Neural cell (in vitro differentiated cells): Measurements from ENCODE around the gene SLCO3A1. TPM values are rescaled to one million over a fixed set of nuclear protein-coding genes. Genes with fewer than 3 reads are reported as not detected.

Source experiments
- H2AFZ ChIP-seq: fragments of 200-600, 300-800 bp; sonication (generic), shearing (Covaris generic); 2 replicates; pipeline ENCODE4 v1.6.0; 2014; ENCODE audit warnings: low read depth, mild to moderate bottlenecking, antibody characterized with exemption, low read length, moderate library complexity
- H3F3A ChIP-seq: fragments of 200-600 bp; shearing (Covaris generic); 2 replicates; pipeline ENCODE4 v1.6.1; 2016; ENCODE audit warnings: mild to moderate bottlenecking, moderate library complexity, mixed read lengths, antibody characterized with exemption, low read length; ENCODE audit not compliant: insufficient read depth, poor library complexity, severe bottlenecking
- H3K27ac ChIP-seq: fragments of 200-600, 300-800 bp; sonication (generic), shearing (Covaris generic); 2 replicates; pipeline ENCODE4 v1.5.1; 2014; ENCODE audit warnings: mild to moderate bottlenecking, low read length, moderate library complexity
- H3K27me3 ChIP-seq: fragments of 300-800, 200-600 bp; sonication (generic), shearing (Covaris generic); 2 replicates; pipeline ENCODE4 v1.6.0; 2014; ENCODE audit warnings: mild to moderate bottlenecking, low read depth, low read length, moderate library complexity; ENCODE audit not compliant: insufficient read depth
- H3K36me3 ChIP-seq: fragments of 300-800, 200-600 bp; sonication (generic), shearing (Covaris generic); 2 replicates; pipeline ENCODE4 v1.5.1; 2014; ENCODE audit warnings: mild to moderate bottlenecking, antibody characterized with exemption, low read length, moderate library complexity; ENCODE audit not compliant: insufficient read depth
- H3K4me2 ChIP-seq: fragments of 300-800, 200-600 bp; sonication (generic), shearing (Covaris generic); 2 replicates; pipeline ENCODE4 v1.6.0; 2014; ENCODE audit warnings: mild to moderate bottlenecking, low read length
- H3K4me3 ChIP-seq: fragments of 300-800, 200-600 bp; sonication (generic), shearing (Covaris generic); 2 replicates; pipeline ENCODE4 v1.5.1; 2014; ENCODE audit warnings: mild to moderate bottlenecking, low read length, moderate library complexity
- H3K79me2 ChIP-seq: fragments of 200-600 bp; shearing (Covaris generic); replicated peaks from 2 replicates; pipeline ENCODE4 v1.6.0; 2014; ENCODE audit warnings: mild to moderate bottlenecking, low read length, moderate library complexity; ENCODE audit not compliant: insufficient read depth
- H3K9ac ChIP-seq: fragments of 300-800, 200-600 bp; sonication (generic), shearing (Covaris generic); 2 replicates; pipeline ENCODE4 v1.6.1; 2016; ENCODE audit warnings: mild to moderate bottlenecking, low read length, mixed read lengths
- H3K9me2 ChIP-seq: fragments of 200-600 bp; shearing (Covaris generic); 2 replicates; pipeline ENCODE4 v1.6.1; 2016; ENCODE audit warnings: mild to moderate bottlenecking, low read length, mixed read lengths; ENCODE audit not compliant: insufficient read depth
- H3K9me3 ChIP-seq: fragments of 200-600, 300-800 bp; sonication (generic), shearing (Covaris generic); 2 replicates; pipeline ENCODE4 v1.6.1; 2016; ENCODE audit warnings: mild to moderate bottlenecking, mixed run types, low read length, moderate library complexity, mixed read lengths
- H4K20me1 ChIP-seq: fragments of 200-600 bp; shearing (Covaris generic); 2 replicates; pipeline ENCODE4 v1.6.1; 2016; ENCODE audit warnings: mild to moderate bottlenecking, mixed run types; ENCODE audit not compliant: insufficient read depth
- CTCF ChIP-seq: fragments of 450-650 bp; IDR thresholded peaks from 2 replicates; pipeline ENCODE4 v1.5.1; 2014; ENCODE audit warnings: antibody characterized with exemption, mild to moderate bottlenecking, moderate library complexity; ENCODE audit not compliant: poor library complexity, severe bottlenecking
- EP300 ChIP-seq: fragments of 450-650 bp; conservative IDR thresholded peaks from 2 replicates; pipeline ENCODE4 v1.6.1; 2014; ENCODE audit warnings: antibody characterized with exemption, mild to moderate bottlenecking, moderate library complexity; ENCODE audit not compliant: poor library complexity, severe bottlenecking
- EZH2 ChIP-seq: fragments of 200-600, 300-800 bp; shearing (Covaris generic), sonication (generic); IDR thresholded peaks from 2 replicates; pipeline ENCODE4 v1.6.1; 2014; ENCODE audit warnings: antibody characterized with exemption, low read length, borderline replicate concordance, mild to moderate bottlenecking; ENCODE audit not compliant: insufficient read depth, poor library complexity, severe bottlenecking
- MXI1 ChIP-seq: fragments of 450-650 bp; conservative IDR thresholded peaks from 2 replicates; pipeline ENCODE4 v1.6.1; 2014; ENCODE audit warnings: antibody characterized with exemption, mild to moderate bottlenecking; ENCODE audit not compliant: poor library complexity, severe bottlenecking
- POLR2AphosphoS5 ChIP-seq: IDR thresholded peaks from 2 replicates; pipeline ENCODE4 v1.6.1; 2012
- RAD21 ChIP-seq: fragments of 450-650 bp; conservative IDR thresholded peaks from 2 replicates; pipeline ENCODE4 v1.6.1; 2014; ENCODE audit warnings: antibody characterized with exemption, mild to moderate bottlenecking, moderate library complexity
- SMC3 ChIP-seq: fragments of 450-650 bp; conservative IDR thresholded peaks from 2 replicates; pipeline ENCODE4 v1.6.1; 2014; ENCODE audit warnings: antibody characterized with exemption, mild to moderate bottlenecking, moderate library complexity; ENCODE audit not compliant: poor library complexity
- TAF1 ChIP-seq: IDR thresholded peaks from 2 replicates; pipeline ENCODE4 v1.6.1; 2012; ENCODE audit warnings: low read depth
- polyA plus RNA-seq: library from polyadenylated mRNA; depleted of rRNA; stranded (reverse); fragments of >200 nt; gene quantifications from 2 replicates; pipeline ENCODE4 v1.2.3, GENCODE V29; 2014
- TF ChIP-seq, protein P1 (sequence below): IDR thresholded peaks from 2 replicates; pipeline ENCODE4 v1.6.1; 2012; ENCODE audit warnings: borderline replicate concordance

The SLCO3A1 gene
- polyA plus RNA-seq, 1 donor from 2014 or later: 14.2 TPM

DNA sequence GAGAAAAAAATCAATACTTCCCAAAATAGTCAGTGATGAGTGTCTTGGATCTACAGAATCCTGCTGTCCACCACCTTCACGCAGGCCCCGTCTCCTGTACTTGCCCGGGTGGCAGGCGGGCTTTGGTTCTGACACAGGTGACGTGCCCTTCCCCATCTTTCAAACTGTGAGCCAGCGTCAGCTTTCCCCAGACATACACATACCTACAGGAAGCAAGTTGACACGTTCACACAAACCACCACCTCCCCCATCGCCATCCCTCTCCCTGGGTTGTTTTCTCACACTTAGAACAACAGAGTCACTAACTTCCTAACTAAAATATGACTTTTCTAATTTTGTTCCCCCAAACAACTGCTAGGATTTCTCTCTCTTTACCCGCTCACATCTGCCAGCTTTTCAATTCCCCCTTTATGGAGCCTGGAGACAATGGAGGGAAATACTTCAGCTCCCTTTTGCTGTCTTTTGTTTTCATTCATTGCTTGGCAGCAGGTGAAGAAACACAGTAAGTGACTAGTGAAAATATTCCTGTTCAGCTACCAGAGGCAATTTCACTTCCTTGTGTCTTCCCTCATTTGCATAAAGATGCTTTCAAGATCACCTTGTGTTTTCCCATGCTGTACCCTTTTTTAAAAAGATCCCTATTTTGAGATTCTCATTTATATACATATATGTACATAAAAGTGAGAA lies 248.3 kb downstream of the SLCO3A1 start:
- Histone ChIP-seq H3K27me3 (no peaks in the 10 kb centered on the region), H3F3A (no peaks in the 10 kb centered on the region), H3K27ac (peak overlapping the region; percentile 10), H3K9me2 (no peaks in the 10 kb centered on the region), H3K4me3 (no peak overlapping the region), H3K9me3 (no peaks in the 10 kb centered on the region), H3K9ac (peak overlapping the region; percentile 8), H3K36me3 (no peaks in the 10 kb centered on the region), H2AFZ (no peak overlapping the region), H4K20me1 (no peaks in the 10 kb centered on the region), H3K79me2 (peaks cover 1% of the 10 kb centered on the region), H3K4me2 (no peak overlapping the region)
- TF ChIP-seq MXI1: no peak
- no peak for TF ChIP-seq CTCF
- TF ChIP-seq TAF1: no peak
- no peak for TF ChIP-seq POLR2AphosphoS5
- TF ChIP-seq, protein P1, sequence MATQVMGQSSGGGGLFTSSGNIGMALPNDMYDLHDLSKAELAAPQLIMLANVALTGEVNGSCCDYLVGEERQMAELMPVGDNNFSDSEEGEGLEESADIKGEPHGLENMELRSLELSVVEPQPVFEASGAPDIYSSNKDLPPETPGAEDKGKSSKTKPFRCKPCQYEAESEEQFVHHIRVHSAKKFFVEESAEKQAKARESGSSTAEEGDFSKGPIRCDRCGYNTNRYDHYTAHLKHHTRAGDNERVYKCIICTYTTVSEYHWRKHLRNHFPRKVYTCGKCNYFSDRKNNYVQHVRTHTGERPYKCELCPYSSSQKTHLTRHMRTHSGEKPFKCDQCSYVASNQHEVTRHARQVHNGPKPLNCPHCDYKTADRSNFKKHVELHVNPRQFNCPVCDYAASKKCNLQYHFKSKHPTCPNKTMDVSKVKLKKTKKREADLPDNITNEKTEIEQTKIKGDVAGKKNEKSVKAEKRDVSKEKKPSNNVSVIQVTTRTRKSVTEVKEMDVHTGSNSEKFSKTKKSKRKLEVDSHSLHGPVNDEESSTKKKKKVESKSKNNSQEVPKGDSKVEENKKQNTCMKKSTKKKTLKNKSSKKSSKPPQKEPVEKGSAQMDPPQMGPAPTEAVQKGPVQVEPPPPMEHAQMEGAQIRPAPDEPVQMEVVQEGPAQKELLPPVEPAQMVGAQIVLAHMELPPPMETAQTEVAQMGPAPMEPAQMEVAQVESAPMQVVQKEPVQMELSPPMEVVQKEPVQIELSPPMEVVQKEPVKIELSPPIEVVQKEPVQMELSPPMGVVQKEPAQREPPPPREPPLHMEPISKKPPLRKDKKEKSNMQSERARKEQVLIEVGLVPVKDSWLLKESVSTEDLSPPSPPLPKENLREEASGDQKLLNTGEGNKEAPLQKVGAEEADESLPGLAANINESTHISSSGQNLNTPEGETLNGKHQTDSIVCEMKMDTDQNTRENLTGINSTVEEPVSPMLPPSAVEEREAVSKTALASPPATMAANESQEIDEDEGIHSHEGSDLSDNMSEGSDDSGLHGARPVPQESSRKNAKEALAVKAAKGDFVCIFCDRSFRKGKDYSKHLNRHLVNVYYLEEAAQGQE: no peak
- no peak for TF ChIP-seq EP300
- no peak for TF ChIP-seq RAD21
- no peak for TF ChIP-seq SMC3
- no peak for TF ChIP-seq EZH2

- H3K9ac ChIP-seq: no peak overlapping the region
- no peaks in the 10 kb centered on the region for H3K9me3 ChIP-seq
- H3K9me2 ChIP-seq: no peaks in the 10 kb centered on the region
- H3K27me3 ChIP-seq: no peaks in the 10 kb centered on the region
- peak overlapping the region; percentile 10 for H3K27ac ChIP-seq
- H3K4me2 ChIP-seq: no peak overlapping the region
- H3K36me3 ChIP-seq: no peaks in the 10 kb centered on the region
- no peaks in the 10 kb centered on the region for H3K79me2 ChIP-seq
- no peak overlapping the region for H3K4me3 ChIP-seq
- TF ChIP-seq, protein P1: no peak
- TF ChIP-seq SMC3: no peak
- no peaks in the 10 kb centered on the region for H4K20me1 ChIP-seq
- no peaks in the 10 kb centered on the region for H3F3A ChIP-seq
- no peak overlapping the region for H2AFZ ChIP-seq
These were observed 248.9 kb downstream of the SLCO3A1 start for GRCh38 chr15:92102395-92102755.
